Gastrocnemius medialis (tissue), 4 donors: ENCODE data around the gene EYA4. TPM values are rescaled to one million over a fixed set of nuclear protein-coding genes. Genes with fewer than 3 reads are reported as not detected.

ENCODE experiments used
- ATAC-seq, 2 donors: fragments of 150-250 bp; one replicate each; pipeline ENCODE4 v1.9.1; 2016
- DNase-seq, 2 donors: peaks; one replicate each; pipeline ENCODE4 v3.0.0-alpha.2; 2019
- H3K27ac ChIP-seq, 4 donors: fragments of 200-600 bp; sonication (generic); 1 replicate in 1 of 4; 2 replicates in 3 of 4; pipeline ENCODE4 v1.5.1; 2016 to 2018; ENCODE audit warnings: mild to moderate bottlenecking in 2 of 4, moderate library complexity in 1 of 4
- H3K27me3 ChIP-seq, 3 donors: fragments of 200-600 bp; sonication (generic) in 2 of 3; 1 replicate in 1 of 3; 2 replicates in 2 of 3; pipeline versions ENCODE4 v1.5.1 to v1.6.0; 2016 to 2019; ENCODE audit warnings: mild to moderate bottlenecking in 1 of 3, moderate library complexity in 1 of 3
- H3K36me3 ChIP-seq, 2 donors: fragments of 200-600 bp; sonication (generic) in 1 of 2; one replicate each; pipeline ENCODE4 v1.5.1; 2017 to 2018
- H3K4me1 ChIP-seq, 2 donors: fragments of 200-600 bp; sonication (generic) in 1 of 2; one replicate each; pipeline ENCODE4 v1.5.1; 2016 to 2017; ENCODE audit warnings: mild to moderate bottlenecking in 2 of 2
- H3K4me3 ChIP-seq, 4 donors: fragments of 200-600 bp; sonication (generic) in 3 of 4; 1 replicate in 1 of 4; 2 replicates in 3 of 4; pipeline ENCODE4 v1.5.1; 2016 to 2019; ENCODE audit warnings: mild to moderate bottlenecking in 2 of 4
- H3K9me3 ChIP-seq, 3 donors: fragments of 200-600 bp; sonication (generic) in 2 of 3; 1 replicate in 1 of 3; 2 replicates in 2 of 3; pipeline ENCODE4 v1.5.1; 2016 to 2019
- POLR2A ChIP-seq, 2 donors: fragments of 450-650 bp; IDR thresholded peaks; one replicate each; pipeline ENCODE4 v1.6.1; 2017; ENCODE audit warnings: antibody characterized with exemption in 2 of 2, mild to moderate bottlenecking in 2 of 2, moderate library complexity in 2 of 2
- in situ Hi-C, 4 donors: fragments of 200-750 bp; cut with MboI; loops; one replicate each; pipeline versions ENCODE4 v1.15.0 to v1.8.0; 2017; ENCODE audit warnings: low sequenced_read_pairs in 4 of 4
- intact Hi-C: fragments of 100-400 bp; cut with DNase I; formaldehyde crosslinking; loops from one replicate; pipeline ENCODE4 v1.15.1; 2023; ENCODE audit warnings: low total_unique reads
- total RNA-seq, 4 donors: library from RNA; depleted of rRNA; stranded (reverse); fragments of >200 nt; gene quantifications; one replicate each; pipeline versions ENCODE4 v1.1.0 to v1.2.3, GENCODE V29; 2016
- TF ChIP-seq, protein P1 (sequence below), 5 experiments: fragments of 450-650 bp in 3 of 5; fragments of 200-600 bp in 2 of 5; sonication (generic) in 2 of 5; IDR thresholded peaks in 4 of 5; conservative IDR thresholded peaks in 1 of 5; 1 replicate in 4 of 5; 2 replicates in 1 of 5; pipeline ENCODE4 v1.5.1; 2016 to 2019; ENCODE audit warnings: antibody characterized with exemption in 5 of 5, mild to moderate bottlenecking in 3 of 5, moderate library complexity in 3 of 5

Gene EYA4
- total RNA-seq, 4 donors from 2014 or later = 33.7 to 110 (median 62.1) TPM

DNA sequence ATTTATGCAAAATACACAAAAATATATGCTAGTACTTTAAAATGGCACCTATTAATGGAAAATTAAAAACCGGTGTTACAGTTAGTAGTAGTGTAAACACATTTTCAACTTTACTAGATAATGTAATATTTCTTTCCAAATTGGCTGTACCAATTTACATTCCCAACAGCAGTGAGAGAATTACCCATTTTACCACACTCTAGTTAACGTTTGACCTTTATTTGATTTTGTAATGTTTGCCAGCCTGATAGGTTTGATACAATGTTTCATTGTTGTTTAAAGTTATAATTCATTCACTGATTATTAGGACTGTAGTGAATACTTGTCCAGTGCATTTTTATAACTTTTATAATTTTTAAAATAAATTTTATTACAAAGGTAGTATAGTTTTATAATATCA lies 182.1 kb downstream of the EYA4 start:
- TF ChIP-seq, protein P1, sequence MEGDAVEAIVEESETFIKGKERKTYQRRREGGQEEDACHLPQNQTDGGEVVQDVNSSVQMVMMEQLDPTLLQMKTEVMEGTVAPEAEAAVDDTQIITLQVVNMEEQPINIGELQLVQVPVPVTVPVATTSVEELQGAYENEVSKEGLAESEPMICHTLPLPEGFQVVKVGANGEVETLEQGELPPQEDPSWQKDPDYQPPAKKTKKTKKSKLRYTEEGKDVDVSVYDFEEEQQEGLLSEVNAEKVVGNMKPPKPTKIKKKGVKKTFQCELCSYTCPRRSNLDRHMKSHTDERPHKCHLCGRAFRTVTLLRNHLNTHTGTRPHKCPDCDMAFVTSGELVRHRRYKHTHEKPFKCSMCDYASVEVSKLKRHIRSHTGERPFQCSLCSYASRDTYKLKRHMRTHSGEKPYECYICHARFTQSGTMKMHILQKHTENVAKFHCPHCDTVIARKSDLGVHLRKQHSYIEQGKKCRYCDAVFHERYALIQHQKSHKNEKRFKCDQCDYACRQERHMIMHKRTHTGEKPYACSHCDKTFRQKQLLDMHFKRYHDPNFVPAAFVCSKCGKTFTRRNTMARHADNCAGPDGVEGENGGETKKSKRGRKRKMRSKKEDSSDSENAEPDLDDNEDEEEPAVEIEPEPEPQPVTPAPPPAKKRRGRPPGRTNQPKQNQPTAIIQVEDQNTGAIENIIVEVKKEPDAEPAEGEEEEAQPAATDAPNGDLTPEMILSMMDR (IDR thresholded peaks at IDR 0.05 in 4 of 5, conservative IDR thresholded peaks at IDR 0.05 in 1 of 5) = no peak
- TF ChIP-seq POLR2A (IDR thresholded peaks at IDR 0.05) = no peak
- H3K27ac ChIP-seq = no peak overlapping the region
- no peak overlapping the region for H3K4me3 ChIP-seq
- no peaks in the 10 kb centered on the region for H3K9me3 ChIP-seq
- intact Hi-C loops (no loop called here), in situ Hi-C loops (no loop called here)
- H3K36me3 ChIP-seq = no peaks in the 10 kb centered on the region
- DNase-seq (no peak), ATAC-seq (no peak)
- no peaks in the 10 kb centered on the region for H3K27me3 ChIP-seq
- peaks cover 20% of the 10 kb centered on the region in 2 donors for H3K4me1 ChIP-seq

DNA sequence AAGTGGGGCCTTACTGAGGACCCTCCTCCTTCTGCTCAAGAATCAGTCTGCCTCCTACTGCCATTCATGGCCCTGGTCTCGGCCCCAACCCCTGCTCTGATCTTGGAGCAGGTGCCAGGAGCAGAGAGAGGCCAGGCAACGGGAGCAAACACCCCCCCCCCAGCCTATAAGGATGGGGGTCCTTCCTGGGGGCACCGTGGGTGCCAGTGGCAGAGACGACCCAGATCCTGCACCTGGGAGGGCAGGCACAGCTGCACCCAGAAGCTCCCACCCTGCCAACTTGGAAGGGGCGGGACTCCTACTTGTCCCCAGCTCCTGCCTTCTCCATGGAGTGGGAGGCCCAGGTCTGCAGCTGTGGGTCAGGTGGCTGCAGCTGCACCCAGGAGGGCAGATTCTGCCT lies 183.2 kb downstream of the EYA4 start:
- Histone ChIP-seq H3K27me3 (no peaks in the 10 kb centered on the region), H3K4me1 (peaks cover 20% of the 10 kb centered on the region in 2 donors), H3K9me3 (no peaks in the 10 kb centered on the region), H3K27ac (no peak overlapping the region), H3K4me3 (no peak overlapping the region), H3K36me3 (no peaks in the 10 kb centered on the region)
- no peak for TF ChIP-seq POLR2A (IDR thresholded peaks at IDR 0.05)
- TF ChIP-seq, protein P1 (IDR thresholded peaks at IDR 0.05 in 4 of 5, conservative IDR thresholded peaks at IDR 0.05 in 1 of 5) = no peak
- DNase-seq (no peak), ATAC-seq (no peak)
- in situ Hi-C loops (no loop called here), intact Hi-C loops (no loop called here)

DNA sequence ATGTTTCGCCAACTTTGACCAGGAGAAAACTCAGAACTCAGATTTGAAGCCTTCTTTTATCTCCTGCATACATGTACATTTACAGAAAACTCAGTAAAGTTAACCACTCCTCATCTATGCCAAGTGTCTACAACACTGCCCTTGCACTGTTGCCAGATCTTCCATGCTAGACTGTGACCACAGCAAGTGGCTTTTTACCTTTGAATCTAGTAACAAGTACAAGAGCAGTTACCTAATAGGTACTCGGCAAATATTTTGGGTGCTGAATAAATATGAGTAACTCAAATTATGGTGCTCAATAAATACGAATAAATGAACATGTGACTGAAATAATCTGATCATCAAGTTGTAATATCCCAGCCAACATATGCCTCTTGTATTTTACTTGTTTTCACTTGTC lies 184.9 kb downstream of the EYA4 start:
- ATAC-seq = no peak
- Histone ChIP-seq H3K4me3 (no peak overlapping the region), H3K27me3 (no peaks in the 10 kb centered on the region), H3K4me1 (peaks cover 24 to 25% of the 10 kb centered on the region in 2 donors), H3K9me3 (no peaks in the 10 kb centered on the region), H3K36me3 (no peaks in the 10 kb centered on the region), H3K27ac (peak overlapping the region; percentile 6 to 59 (median 45))
- in situ Hi-C loops (no loop called here), intact Hi-C loops (no loop called here)
- no peak for TF ChIP-seq POLR2A (IDR thresholded peaks at IDR 0.05)
- TF ChIP-seq, protein P1 (IDR thresholded peaks at IDR 0.05 in 4 of 5, conservative IDR thresholded peaks at IDR 0.05 in 1 of 5) = no peak
- DNase-seq = no peak

DNA sequence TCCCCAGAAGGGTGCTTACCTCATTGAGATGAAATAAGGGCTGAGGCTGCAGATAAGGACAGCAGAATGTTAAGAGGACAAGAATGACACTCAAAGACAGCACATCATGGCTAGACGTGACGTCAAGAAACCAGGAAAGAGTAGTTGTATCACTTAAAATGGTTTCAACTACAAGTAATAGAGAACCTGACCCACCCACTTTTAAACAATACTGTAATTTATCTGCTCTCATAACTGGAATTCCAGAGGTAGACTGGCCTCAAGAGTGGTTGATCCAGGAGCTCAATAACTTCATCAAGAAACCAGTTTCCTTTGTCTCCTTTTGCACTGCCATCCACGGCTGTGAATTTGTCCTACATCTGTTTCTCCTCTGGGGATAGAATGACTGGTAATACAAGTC lies 187.1 kb downstream of the EYA4 start:
- DNase-seq = no peak
- H3K9me3 ChIP-seq = no peaks in the 10 kb centered on the region
- intact Hi-C loops = no loop called here
- TF ChIP-seq, protein P1 (IDR thresholded peaks at IDR 0.05 in 4 of 5, conservative IDR thresholded peaks at IDR 0.05 in 1 of 5) = no peak
- no peak for TF ChIP-seq POLR2A (IDR thresholded peaks at IDR 0.05)
- no peak for ATAC-seq
- H3K27ac ChIP-seq = peak overlapping the region in 3 of 4 donors; percentile 15 to 59 (median 56)
- H3K27me3 ChIP-seq = no peaks in the 10 kb centered on the region
- peaks cover 33 to 44% of the 10 kb centered on the region in 2 donors for H3K4me1 ChIP-seq
- no peaks in the 10 kb centered on the region for H3K36me3 ChIP-seq
- no peak overlapping the region for H3K4me3 ChIP-seq
- in situ Hi-C loops = no loop called here

DNA sequence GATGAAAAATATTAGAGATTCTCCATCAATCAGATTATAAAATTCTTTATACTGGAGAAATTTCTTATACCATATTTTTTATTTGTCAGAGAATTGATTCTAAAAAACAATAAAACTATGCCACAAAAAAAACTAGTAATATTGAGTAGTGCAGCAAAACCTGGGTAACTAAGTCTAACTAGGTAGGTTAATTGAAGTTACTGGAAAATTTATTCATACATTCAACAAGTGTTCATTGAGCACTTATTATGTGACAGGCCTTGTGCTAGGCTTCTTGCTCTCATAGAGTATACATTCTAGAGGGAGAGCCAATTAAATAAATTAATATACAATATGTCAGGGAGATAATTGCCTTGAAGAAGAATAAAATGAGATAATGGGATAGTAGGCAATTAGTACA lies 189.4 kb downstream of the EYA4 start:
- ATAC-seq (no peak), DNase-seq (no peak)
- no peak overlapping the region for H3K4me3 ChIP-seq
- in situ Hi-C loops = loop anchor here in 1 of 4 donors (10.0 kb wide), 1 partner anchor 186 kb away; the partner anchor contains the start of gene EYA4
- peak overlapping the region; percentile 85 to 89 (median 87) for H3K27ac ChIP-seq
- no peaks in the 10 kb centered on the region for H3K9me3 ChIP-seq
- TF ChIP-seq, protein P1 (IDR thresholded peaks at IDR 0.05 in 4 of 5, conservative IDR thresholded peaks at IDR 0.05 in 1 of 5) = no peak
- no peak for TF ChIP-seq POLR2A (IDR thresholded peaks at IDR 0.05)
- no peaks in the 10 kb centered on the region for H3K27me3 ChIP-seq
- peaks cover 51 to 65% of the 10 kb centered on the region in 2 donors for H3K4me1 ChIP-seq
- no peaks in the 10 kb centered on the region for H3K36me3 ChIP-seq
- intact Hi-C loops = loop anchor here (5.0 to 10.0 kb wide), 3 partner anchors 68 to 1474 kb away; partner anchors contain the start of gene RPS12
